Fibroblast of lung (primary cell): ENCODE results near the gene NEDD4. TPM values are rescaled to one million over a fixed set of nuclear protein-coding genes. Genes with fewer than 3 reads are reported as not detected.

ENCODE experiments used
- DNase-seq, 2 donors: peaks; one replicate each; pipeline versions ENCODE4 v3.0.0 to v3.0.0-alpha.2; 2010; ENCODE audit warnings: low read depth in 2 of 2
- H2AFZ ChIP-seq: 2 replicates; pipeline ENCODE4 v1.5.1; 2012; ENCODE audit warnings: low read length, control low read depth, inconsistent platforms
- H3K27ac ChIP-seq: 2 replicates; pipeline ENCODE4 v1.5.1; 2011; ENCODE audit warnings: low read length, control low read depth; ENCODE audit not compliant: insufficient read depth
- H3K27me3 ChIP-seq: 2 replicates; pipeline ENCODE4 v1.5.1; 2011; ENCODE audit warnings: mild to moderate bottlenecking, low read length; ENCODE audit not compliant: control insufficient read depth, insufficient read depth
- H3K36me3 ChIP-seq: 2 replicates; pipeline ENCODE4 v1.5.1; 2011; ENCODE audit warnings: low read length; ENCODE audit not compliant: control insufficient read depth, insufficient read depth
- H3K4me1 ChIP-seq: 2 replicates; pipeline ENCODE4 v1.5.1; 2011; ENCODE audit warnings: low read length; ENCODE audit not compliant: control insufficient read depth, insufficient read depth; ENCODE audit errors: extremely low read depth
- H3K4me2 ChIP-seq: 2 replicates; pipeline ENCODE4 v1.5.1; 2011; ENCODE audit warnings: low read length, control low read depth; ENCODE audit not compliant: insufficient read depth; ENCODE audit errors: extremely low read depth
- H3K4me3 ChIP-seq, 4 experiments: fragments of 200-600 bp in 1 of 4; sonication (generic) in 1 of 4; replicated peaks in 1 of 4; 2 replicates each; pipeline ENCODE4 v1.5.1; 2011 to 2016; ENCODE audit warnings: low read length in 4 of 4, low read depth in 3 of 4, mild to moderate bottlenecking in 3 of 4, control low read depth in 2 of 4, inconsistent platforms in 1 of 4, mixed read lengths in 1 of 4; ENCODE audit not compliant: insufficient read depth in 1 of 4; ENCODE audit errors: control extremely low read depth in 1 of 4
- H3K79me2 ChIP-seq: 2 replicates; pipeline ENCODE4 v1.5.1; 2012; ENCODE audit warnings: mild to moderate bottlenecking, low read length, inconsistent platforms; ENCODE audit not compliant: control insufficient read depth, insufficient read depth
- H3K9ac ChIP-seq: 2 replicates; pipeline ENCODE4 v1.5.1; 2011; ENCODE audit warnings: mild to moderate bottlenecking, low read length, control low read depth; ENCODE audit not compliant: insufficient read depth
- H3K9me3 ChIP-seq: 2 replicates; pipeline ENCODE4 v1.5.1; 2012; ENCODE audit warnings: low read depth, low read length; ENCODE audit not compliant: control insufficient read depth, insufficient read depth
- H4K20me1 ChIP-seq: 2 replicates; pipeline ENCODE4 v1.5.1; 2011; ENCODE audit warnings: low read length; ENCODE audit not compliant: control insufficient read depth, insufficient read depth; ENCODE audit errors: extremely low read depth
- EZH2 ChIP-seq: IDR thresholded peaks from 2 replicates; pipeline ENCODE4 v1.5.1; 2012; ENCODE audit warnings: low read length, control low read depth, mild to moderate bottlenecking; ENCODE audit errors: missing control alignments
- polyA plus RNA-seq, 2 donors: library from polyadenylated mRNA; depleted of rRNA in 1 of 2; stranded (reverse) in 1 of 2; unstranded in 1 of 2; fragments of >200 nt; gene quantifications; 2 replicates each; pipeline ENCODE4 v1.2.1, GENCODE V29; 2011 to 2012; ENCODE audit warnings: missing spikeins in 1 of 2
- total RNA-seq: library from RNA; depleted of rRNA; stranded (reverse); fragments of >200 nt; gene quantifications from 2 replicates; pipeline ENCODE4 v1.2.1, GENCODE V29; 2014
- TF ChIP-seq, protein P1 (sequence below), 2 donors: IDR thresholded peaks in 1 of 2; conservative IDR thresholded peaks in 1 of 2; 1 replicate in 1 of 2; 2 replicates in 1 of 2; pipeline ENCODE4 v1.5.1; 2011 to 2012; ENCODE audit warnings: low read length in 2 of 2, control low read depth in 1 of 2, inconsistent platforms in 1 of 2, low read depth in 1 of 2, mild to moderate bottlenecking in 1 of 2

Gene NEDD4
- total and polyA plus RNA-seq, 2 donors (not counting 1 experiment from before 2014, with no cell fraction given) = 21.6 to 30.9 TPM

- DNase-seq = peak in 1 of 2 donors; percentile 20
- TF ChIP-seq EZH2 = no peak
- Histone ChIP-seq H3K4me3 (no peak overlapping the region), H4K20me1 (no peaks in the 10 kb centered on the region), H3K9me3 (no peaks in the 10 kb centered on the region), H3K79me2 (no peaks in the 10 kb centered on the region), H2AFZ (no peak overlapping the region), H3K4me1 (no peaks in the 10 kb centered on the region), H3K36me3 (no peaks in the 10 kb centered on the region), H3K27me3 (no peaks in the 10 kb centered on the region), H3K27ac (no peak overlapping the region), H3K4me2 (no peak overlapping the region), H3K9ac (no peak overlapping the region)
Measured at GRCh38 chr15:56019060-56019793, 25.8 kb upstream of the NEDD4 start.

GRCh38 chr15:56017920-56018319 is 24.5 kb upstream of the NEDD4 start:
- TF ChIP-seq, protein P1, sequence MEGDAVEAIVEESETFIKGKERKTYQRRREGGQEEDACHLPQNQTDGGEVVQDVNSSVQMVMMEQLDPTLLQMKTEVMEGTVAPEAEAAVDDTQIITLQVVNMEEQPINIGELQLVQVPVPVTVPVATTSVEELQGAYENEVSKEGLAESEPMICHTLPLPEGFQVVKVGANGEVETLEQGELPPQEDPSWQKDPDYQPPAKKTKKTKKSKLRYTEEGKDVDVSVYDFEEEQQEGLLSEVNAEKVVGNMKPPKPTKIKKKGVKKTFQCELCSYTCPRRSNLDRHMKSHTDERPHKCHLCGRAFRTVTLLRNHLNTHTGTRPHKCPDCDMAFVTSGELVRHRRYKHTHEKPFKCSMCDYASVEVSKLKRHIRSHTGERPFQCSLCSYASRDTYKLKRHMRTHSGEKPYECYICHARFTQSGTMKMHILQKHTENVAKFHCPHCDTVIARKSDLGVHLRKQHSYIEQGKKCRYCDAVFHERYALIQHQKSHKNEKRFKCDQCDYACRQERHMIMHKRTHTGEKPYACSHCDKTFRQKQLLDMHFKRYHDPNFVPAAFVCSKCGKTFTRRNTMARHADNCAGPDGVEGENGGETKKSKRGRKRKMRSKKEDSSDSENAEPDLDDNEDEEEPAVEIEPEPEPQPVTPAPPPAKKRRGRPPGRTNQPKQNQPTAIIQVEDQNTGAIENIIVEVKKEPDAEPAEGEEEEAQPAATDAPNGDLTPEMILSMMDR (conservative IDR thresholded peaks at IDR 0.05 in 1 of 2, IDR thresholded peaks at IDR 0.05 in 1 of 2; ENCODE audit: low read depth in 1 of 2, low read length in 2 of 2) = peak; percentile 13 to 33
- no peak for TF ChIP-seq EZH2
- Histone ChIP-seq H2AFZ (no peak overlapping the region), H3K4me3 (no peak overlapping the region), H3K79me2 (no peaks in the 10 kb centered on the region), H3K36me3 (no peaks in the 10 kb centered on the region), H4K20me1 (no peaks in the 10 kb centered on the region), H3K9me3 (no peaks in the 10 kb centered on the region), H3K4me2 (no peak overlapping the region), H3K9ac (no peak overlapping the region), H3K4me1 (no peaks in the 10 kb centered on the region), H3K27ac (no peak overlapping the region), H3K27me3 (no peaks in the 10 kb centered on the region)
- peak in 1 of 2 donors; percentile 28 for DNase-seq

GRCh38 chr15:56017511-56017910 is 24.1 kb upstream of the NEDD4 start:
- H3K4me2 ChIP-seq = no peak overlapping the region
- no peaks in the 10 kb centered on the region for H3K27me3 ChIP-seq
- H3K4me1 ChIP-seq = no peaks in the 10 kb centered on the region
- no peaks in the 10 kb centered on the region for H3K36me3 ChIP-seq
- no peak for DNase-seq
- no peak overlapping the region for H2AFZ ChIP-seq
- no peaks in the 10 kb centered on the region for H3K79me2 ChIP-seq
- no peak overlapping the region for H3K27ac ChIP-seq
- H3K9me3 ChIP-seq = no peaks in the 10 kb centered on the region
- H3K4me3 ChIP-seq = no peak overlapping the region
- H3K9ac ChIP-seq = no peak overlapping the region
- H4K20me1 ChIP-seq = no peaks in the 10 kb centered on the region
- no peak for TF ChIP-seq EZH2
- TF ChIP-seq, protein P1 (conservative IDR thresholded peaks at IDR 0.05 in 1 of 2, IDR thresholded peaks at IDR 0.05 in 1 of 2; ENCODE audit: low read depth in 1 of 2, low read length in 2 of 2) = no peak
